Measurements from ENCODE around the gene ZNF77. TPM values are rescaled to one million over a fixed set of nuclear protein-coding genes. Genes with fewer than 3 reads are reported as not detected.

Gene ZNF77
- total RNA-seq, 3 donors from 2014 or later: 2.2 to 5.1 (median 4.9) TPM

DNA sequence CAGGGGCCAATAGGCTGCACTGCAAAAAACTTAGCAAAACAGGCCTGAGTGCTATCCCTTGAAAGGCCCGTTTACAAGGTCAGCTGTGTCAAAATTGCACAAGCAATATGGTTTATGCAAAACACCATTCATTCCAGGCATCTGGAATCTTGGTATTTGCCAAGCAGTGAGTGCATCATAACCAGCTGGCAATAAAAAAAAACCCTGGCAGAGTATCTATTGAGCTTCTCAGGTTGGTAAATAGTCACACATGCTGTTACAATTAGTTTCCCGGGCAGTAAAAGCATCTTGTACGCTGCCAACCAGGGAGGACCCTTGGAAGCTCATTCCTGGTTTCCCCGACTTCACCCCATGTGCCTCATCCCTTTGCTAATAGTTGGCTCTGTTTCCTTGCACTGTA is 21.3 kb downstream of the ZNF77 start:
- H3K4me3 ChIP-seq: no peak overlapping the region
- intact Hi-C loops (cut with DNase I; ENCODE audit: low total_unique reads): no loop called here
- no peaks in the 10 kb centered on the region for H3K9me3 ChIP-seq
- peak overlapping the region; percentile 90 to 95 for H3K27ac ChIP-seq
- H3K4me1 ChIP-seq: no peaks in the 10 kb centered on the region
- no peaks in the 10 kb centered on the region for H3K36me3 ChIP-seq
- H3K27me3 ChIP-seq: no peaks in the 10 kb centered on the region
- no peak for DNase-seq (ENCODE audit: low spot score in 2 of 2)
- TF ChIP-seq, protein P1, sequence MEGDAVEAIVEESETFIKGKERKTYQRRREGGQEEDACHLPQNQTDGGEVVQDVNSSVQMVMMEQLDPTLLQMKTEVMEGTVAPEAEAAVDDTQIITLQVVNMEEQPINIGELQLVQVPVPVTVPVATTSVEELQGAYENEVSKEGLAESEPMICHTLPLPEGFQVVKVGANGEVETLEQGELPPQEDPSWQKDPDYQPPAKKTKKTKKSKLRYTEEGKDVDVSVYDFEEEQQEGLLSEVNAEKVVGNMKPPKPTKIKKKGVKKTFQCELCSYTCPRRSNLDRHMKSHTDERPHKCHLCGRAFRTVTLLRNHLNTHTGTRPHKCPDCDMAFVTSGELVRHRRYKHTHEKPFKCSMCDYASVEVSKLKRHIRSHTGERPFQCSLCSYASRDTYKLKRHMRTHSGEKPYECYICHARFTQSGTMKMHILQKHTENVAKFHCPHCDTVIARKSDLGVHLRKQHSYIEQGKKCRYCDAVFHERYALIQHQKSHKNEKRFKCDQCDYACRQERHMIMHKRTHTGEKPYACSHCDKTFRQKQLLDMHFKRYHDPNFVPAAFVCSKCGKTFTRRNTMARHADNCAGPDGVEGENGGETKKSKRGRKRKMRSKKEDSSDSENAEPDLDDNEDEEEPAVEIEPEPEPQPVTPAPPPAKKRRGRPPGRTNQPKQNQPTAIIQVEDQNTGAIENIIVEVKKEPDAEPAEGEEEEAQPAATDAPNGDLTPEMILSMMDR (IDR thresholded peaks at IDR 0.05): no peak
- TF ChIP-seq POLR2AphosphoS5 (IDR thresholded peaks at IDR 0.05): peak in 1 of 3 donors; percentile 42

DNA sequence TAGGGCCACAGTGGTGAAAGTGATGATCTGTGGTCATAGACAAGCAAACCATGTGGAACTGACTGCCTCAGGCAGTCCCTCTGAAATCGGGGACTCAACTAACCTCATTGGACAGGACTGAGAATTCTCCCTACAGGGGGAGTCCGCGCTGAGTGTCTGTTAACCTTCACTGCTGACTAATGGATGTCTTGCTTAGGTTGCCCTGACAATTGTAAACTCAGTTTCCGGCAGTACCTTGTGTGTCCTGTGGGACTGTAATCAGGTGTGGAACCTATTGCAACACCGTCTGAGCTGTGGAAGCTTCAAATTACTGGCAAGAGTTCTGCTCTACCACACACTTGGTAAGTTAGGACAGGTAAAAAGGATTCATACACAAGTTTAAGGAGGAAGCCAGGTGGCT is 21.8 kb downstream of the ZNF77 start:
- H3K27me3 ChIP-seq: no peaks in the 10 kb centered on the region
- TF ChIP-seq POLR2AphosphoS5 (IDR thresholded peaks at IDR 0.05) (peak in 1 of 3 donors; percentile 32), POLR2A (IDR thresholded peaks at IDR 0.05) (no peak)
- TF ChIP-seq, protein P1 (IDR thresholded peaks at IDR 0.05): peak in 2 of 3 donors; percentile 32 to 73
- H3K4me3 ChIP-seq: no peak overlapping the region
- DNase-seq (ENCODE audit: low spot score in 2 of 2): peak in 1 of 2 donors; percentile 70
- no peaks in the 10 kb centered on the region for H3K36me3 ChIP-seq
- peak overlapping the region; percentile 90 to 95 for H3K27ac ChIP-seq
- H3K4me1 ChIP-seq: no peaks in the 10 kb centered on the region
- H3K9me3 ChIP-seq: no peaks in the 10 kb centered on the region
- intact Hi-C loops (cut with DNase I; ENCODE audit: low total_unique reads): no loop called here

DNA sequence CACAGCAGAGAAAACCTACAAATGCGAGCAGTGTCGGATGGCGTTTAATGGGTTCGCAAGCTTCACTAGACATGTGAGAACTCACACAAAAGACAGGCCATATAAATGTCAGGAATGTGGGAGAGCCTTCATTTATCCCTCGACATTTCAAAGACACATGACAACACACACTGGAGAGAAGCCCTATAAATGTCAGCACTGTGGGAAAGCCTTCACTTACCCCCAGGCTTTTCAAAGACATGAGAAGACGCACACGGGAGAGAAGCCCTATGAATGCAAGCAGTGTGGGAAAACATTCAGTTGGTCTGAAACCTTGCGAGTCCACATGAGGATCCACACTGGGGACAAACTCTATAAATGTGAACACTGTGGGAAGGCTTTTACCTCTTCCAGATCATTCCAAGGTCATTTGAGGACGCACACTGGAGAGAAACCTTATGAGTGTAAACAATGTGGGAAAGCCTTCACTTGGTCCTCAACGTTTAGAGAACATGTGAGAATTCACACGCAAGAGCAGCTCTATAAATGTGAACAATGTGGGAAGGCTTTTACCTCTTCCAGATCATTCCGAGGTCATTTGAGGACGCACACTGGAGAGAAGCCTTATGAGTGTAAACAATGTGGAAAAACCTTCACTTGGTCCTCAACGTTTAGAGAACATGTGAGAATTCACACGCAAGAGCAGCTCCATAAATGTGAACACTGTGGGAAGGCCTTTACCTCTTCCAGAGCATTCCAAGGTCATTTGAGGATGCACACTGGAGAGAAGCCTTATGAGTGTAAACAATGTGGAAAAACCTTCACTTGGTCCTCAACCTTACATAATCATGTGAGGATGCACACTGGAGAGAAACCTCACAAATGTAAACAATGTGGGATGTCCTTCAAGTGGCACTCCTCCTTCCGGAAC is 27.2 kb downstream of the ZNF77 start:
- no peak for TF ChIP-seq POLR2AphosphoS5 (IDR thresholded peaks at IDR 0.05)
- TF ChIP-seq, protein P1 (IDR thresholded peaks at IDR 0.05): no peak
- TF ChIP-seq POLR2A (IDR thresholded peaks at IDR 0.05): no peak
- intact Hi-C loops (cut with DNase I; ENCODE audit: low total_unique reads): no loop called here
- H3K27ac ChIP-seq: no peak overlapping the region
- no peaks in the 10 kb centered on the region for H3K4me1 ChIP-seq
- H3K27me3 ChIP-seq: no peaks in the 10 kb centered on the region
- peaks cover 0 to 8% of the 10 kb centered on the region in 2 donors for H3K9me3 ChIP-seq
- H3K4me3 ChIP-seq: no peak overlapping the region
- peaks cover 9% of the 10 kb centered on the region for H3K36me3 ChIP-seq
- no peak for DNase-seq (ENCODE audit: low spot score in 2 of 2)

- H3K4me1 ChIP-seq: no peaks in the 10 kb centered on the region
- no peak overlapping the region for H3K4me3 ChIP-seq
- H3K9me3 ChIP-seq: peaks cover 0 to 3% of the 10 kb centered on the region in 2 donors
- peaks cover 5% of the 10 kb centered on the region for H3K36me3 ChIP-seq
- H3K27ac ChIP-seq: no peak overlapping the region
- intact Hi-C loops (cut with DNase I; ENCODE audit: low total_unique reads): no loop called here
- no peak for DNase-seq (ENCODE audit: low spot score in 2 of 2)
- TF ChIP-seq, protein P1 (IDR thresholded peaks at IDR 0.05): no peak
- TF ChIP-seq POLR2AphosphoS5 (IDR thresholded peaks at IDR 0.05): no peak
- TF ChIP-seq POLR2A (IDR thresholded peaks at IDR 0.05): no peak
- no peaks in the 10 kb centered on the region for H3K27me3 ChIP-seq
These were observed 32.5 kb downstream of the ZNF77 start for GRCh38 chr19:2912306-2912705.

GRCh38 chr19:2906631-2907195 is 38.1 kb downstream of the ZNF77 start:
- Histone ChIP-seq H3K9me3 (no peaks in the 10 kb centered on the region), H3K27ac (no peak overlapping the region), H3K36me3 (no peaks in the 10 kb centered on the region), H3K27me3 (no peaks in the 10 kb centered on the region), H3K4me1 (no peaks in the 10 kb centered on the region), H3K4me3 (no peak overlapping the region)
- TF ChIP-seq POLR2A (IDR thresholded peaks at IDR 0.05) (no peak), POLR2AphosphoS5 (IDR thresholded peaks at IDR 0.05) (no peak)
- TF ChIP-seq, protein P1 (IDR thresholded peaks at IDR 0.05): no peak
- DNase-seq (ENCODE audit: low spot score in 2 of 2): no peak
- intact Hi-C loops (cut with DNase I; ENCODE audit: low total_unique reads): no loop called here
